Measurements from ENCODE around the gene AFAP1L1. TPM values are rescaled to one million over a fixed set of nuclear protein-coding genes. Genes with fewer than 3 reads are reported as not detected.

AFAP1L1 gene
- total and polyA plus RNA-seq, 10 of the 15 experiments (the other 5 are each of a cell fraction or from before 2014, with no cell fraction given) = 0.11 TPM; not detected in 9

Other genes with a start within 250 kb of the AFAP1L1 start
- gene SH3TC2, start 208.8 kb upstream of the AFAP1L1 start, total RNA-seq (2014; rRNA removed) = not detected in 2 replicates
- not detected in 2 replicates for gene SH3TC2, start 208.8 kb upstream of the AFAP1L1 start, total RNA-seq (2014; rRNA removed; fragmentation: Illumina TruSeq; extraction: Trizol)
- gene SH3TC2, start 208.8 kb upstream of the AFAP1L1 start, total RNA-seq (2021) = not detected in 2 replicates
- not detected in 2 replicates for gene SH3TC2, start 208.8 kb upstream of the AFAP1L1 start, polyA plus RNA-seq (2011; rRNA removed)
- gene SH3TC2, start 208.8 kb upstream of the AFAP1L1 start, polyA plus RNA-seq (2014; fragmentation: Illumina TruSeq; extraction: Trizol) = not detected in 2 replicates
- not detected for gene SH3TC2, start 208.8 kb upstream of the AFAP1L1 start, polyA plus RNA-seq (2014; fragmentation: Nextera tagmentation; extraction: Ambion mirVana)
- gene SH3TC2, start 208.8 kb upstream of the AFAP1L1 start, polyA plus RNA-seq (2014; rRNA removed) = not detected in 2 replicates
- gene SH3TC2, start 208.8 kb upstream of the AFAP1L1 start, polyA plus RNA-seq (2016; fragmentation: Nextera tagmentation; extraction: Ambion mirVana) = not detected
- not detected in 2 replicates for gene ABLIM3, start 130.4 kb upstream of the AFAP1L1 start, total RNA-seq (2014; rRNA removed)
- not detected in 2 replicates for gene ABLIM3, start 130.4 kb upstream of the AFAP1L1 start, total RNA-seq (2014; rRNA removed; fragmentation: Illumina TruSeq; extraction: Trizol)
- 0.13 TPM in 1 of 2 replicates, not detected in the other for gene ABLIM3, start 130.4 kb upstream of the AFAP1L1 start, total RNA-seq (2021)
- not detected in 2 replicates for gene ABLIM3, start 130.4 kb upstream of the AFAP1L1 start, polyA plus RNA-seq (2011; rRNA removed)
- gene ABLIM3, start 130.4 kb upstream of the AFAP1L1 start, polyA plus RNA-seq (2014; fragmentation: Illumina TruSeq; extraction: Trizol) = not detected in 2 replicates
- gene ABLIM3, start 130.4 kb upstream of the AFAP1L1 start, polyA plus RNA-seq (2014; fragmentation: Nextera tagmentation; extraction: Ambion mirVana) = not detected
- 0.03 TPM in 1 of 2 replicates, not detected in the other for gene ABLIM3, start 130.4 kb upstream of the AFAP1L1 start, polyA plus RNA-seq (2014; rRNA removed)
- not detected for gene ABLIM3, start 130.4 kb upstream of the AFAP1L1 start, polyA plus RNA-seq (2016; fragmentation: Nextera tagmentation; extraction: Ambion mirVana)
- 17.3 and 21.5 TPM in 2 replicates for gene GRPEL2, start 73.6 kb downstream of the AFAP1L1 start, total RNA-seq (2014; rRNA removed)
- gene GRPEL2, start 73.6 kb downstream of the AFAP1L1 start, total RNA-seq (2014; rRNA removed; fragmentation: Illumina TruSeq; extraction: Trizol) = 15.5 and 16.8 TPM in 2 replicates
- gene GRPEL2, start 73.6 kb downstream of the AFAP1L1 start, total RNA-seq (2021) = 16.8 and 19.7 TPM in 2 replicates
- gene GRPEL2, start 73.6 kb downstream of the AFAP1L1 start, polyA plus RNA-seq (2011; rRNA removed) = 20.2 and 28.1 TPM in 2 replicates
- gene GRPEL2, start 73.6 kb downstream of the AFAP1L1 start, polyA plus RNA-seq (2014; fragmentation: Illumina TruSeq; extraction: Trizol) = 13.7 and 16.3 TPM in 2 replicates
- gene GRPEL2, start 73.6 kb downstream of the AFAP1L1 start, polyA plus RNA-seq (2014; fragmentation: Nextera tagmentation; extraction: Ambion mirVana) = 1 to 10 TPM; 4.4 to 7.6 TPM
- 10.2 and 10.4 TPM in 2 replicates for gene GRPEL2, start 73.6 kb downstream of the AFAP1L1 start, polyA plus RNA-seq (2014; rRNA removed)
- gene GRPEL2, start 73.6 kb downstream of the AFAP1L1 start, polyA plus RNA-seq (2016; fragmentation: Nextera tagmentation; extraction: Ambion mirVana) = 10 to 100 TPM; 12.5 to 14.5 TPM
- 12.4 and 13.4 TPM in 2 replicates for gene PCYOX1L, start 86.2 kb downstream of the AFAP1L1 start, total RNA-seq (2014; rRNA removed)
- 10.3 and 10.5 TPM in 2 replicates for gene PCYOX1L, start 86.2 kb downstream of the AFAP1L1 start, total RNA-seq (2014; rRNA removed; fragmentation: Illumina TruSeq; extraction: Trizol)
- 13.4 and 13.5 TPM in 2 replicates for gene PCYOX1L, start 86.2 kb downstream of the AFAP1L1 start, total RNA-seq (2021)
- 8.0 and 9.6 TPM in 2 replicates for gene PCYOX1L, start 86.2 kb downstream of the AFAP1L1 start, polyA plus RNA-seq (2011; rRNA removed)
- 12.6 and 15.4 TPM in 2 replicates for gene PCYOX1L, start 86.2 kb downstream of the AFAP1L1 start, polyA plus RNA-seq (2014; fragmentation: Illumina TruSeq; extraction: Trizol)
- 1 to 10 TPM; 2.9 to 5.4 TPM for gene PCYOX1L, start 86.2 kb downstream of the AFAP1L1 start, polyA plus RNA-seq (2014; fragmentation: Nextera tagmentation; extraction: Ambion mirVana)
- 14.6 and 14.8 TPM in 2 replicates for gene PCYOX1L, start 86.2 kb downstream of the AFAP1L1 start, polyA plus RNA-seq (2014; rRNA removed)
- 10 to 100 TPM; 15.3 to 17.0 TPM for gene PCYOX1L, start 86.2 kb downstream of the AFAP1L1 start, polyA plus RNA-seq (2016; fragmentation: Nextera tagmentation; extraction: Ambion mirVana)
- gene IL17B, start 107.4 kb downstream of the AFAP1L1 start, total RNA-seq (2014; rRNA removed) = not detected in 2 replicates
- not detected in 2 replicates for gene IL17B, start 107.4 kb downstream of the AFAP1L1 start, total RNA-seq (2014; rRNA removed; fragmentation: Illumina TruSeq; extraction: Trizol)
- gene IL17B, start 107.4 kb downstream of the AFAP1L1 start, total RNA-seq (2021) = not detected in 2 replicates
- not detected in 2 replicates for gene IL17B, start 107.4 kb downstream of the AFAP1L1 start, polyA plus RNA-seq (2011; rRNA removed)
- not detected in 2 replicates for gene IL17B, start 107.4 kb downstream of the AFAP1L1 start, polyA plus RNA-seq (2014; fragmentation: Illumina TruSeq; extraction: Trizol)
- gene IL17B, start 107.4 kb downstream of the AFAP1L1 start, polyA plus RNA-seq (2014; fragmentation: Nextera tagmentation; extraction: Ambion mirVana) = not detected
- gene IL17B, start 107.4 kb downstream of the AFAP1L1 start, polyA plus RNA-seq (2014; rRNA removed) = not detected in 2 replicates
- not detected for gene IL17B, start 107.4 kb downstream of the AFAP1L1 start, polyA plus RNA-seq (2016; fragmentation: Nextera tagmentation; extraction: Ambion mirVana)

All from GM12878 (cell line).